ENCODE measurements around the gene BLM.

DNA sequence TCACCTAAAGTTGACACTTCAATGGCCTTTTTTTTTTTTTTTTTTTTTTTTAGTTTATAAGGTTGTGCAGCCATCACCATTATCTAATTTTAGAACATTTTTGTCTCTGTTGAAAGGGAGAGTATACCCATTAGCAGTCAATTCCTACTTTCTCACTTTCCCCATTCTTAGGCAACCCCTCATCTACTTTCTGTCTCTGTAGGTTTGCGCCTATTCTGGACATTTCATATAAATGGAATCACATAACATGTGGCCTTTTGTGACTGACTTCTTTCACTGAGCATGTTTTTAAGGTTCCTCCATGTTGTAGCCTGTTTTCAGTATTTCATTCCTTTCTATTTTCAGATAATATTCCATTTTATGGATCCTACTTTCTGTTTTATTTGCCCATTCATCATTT lies 56.3 kb downstream of the BLM start:
- TF ChIP-seq, protein P1, sequence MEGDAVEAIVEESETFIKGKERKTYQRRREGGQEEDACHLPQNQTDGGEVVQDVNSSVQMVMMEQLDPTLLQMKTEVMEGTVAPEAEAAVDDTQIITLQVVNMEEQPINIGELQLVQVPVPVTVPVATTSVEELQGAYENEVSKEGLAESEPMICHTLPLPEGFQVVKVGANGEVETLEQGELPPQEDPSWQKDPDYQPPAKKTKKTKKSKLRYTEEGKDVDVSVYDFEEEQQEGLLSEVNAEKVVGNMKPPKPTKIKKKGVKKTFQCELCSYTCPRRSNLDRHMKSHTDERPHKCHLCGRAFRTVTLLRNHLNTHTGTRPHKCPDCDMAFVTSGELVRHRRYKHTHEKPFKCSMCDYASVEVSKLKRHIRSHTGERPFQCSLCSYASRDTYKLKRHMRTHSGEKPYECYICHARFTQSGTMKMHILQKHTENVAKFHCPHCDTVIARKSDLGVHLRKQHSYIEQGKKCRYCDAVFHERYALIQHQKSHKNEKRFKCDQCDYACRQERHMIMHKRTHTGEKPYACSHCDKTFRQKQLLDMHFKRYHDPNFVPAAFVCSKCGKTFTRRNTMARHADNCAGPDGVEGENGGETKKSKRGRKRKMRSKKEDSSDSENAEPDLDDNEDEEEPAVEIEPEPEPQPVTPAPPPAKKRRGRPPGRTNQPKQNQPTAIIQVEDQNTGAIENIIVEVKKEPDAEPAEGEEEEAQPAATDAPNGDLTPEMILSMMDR (IDR thresholded peaks at IDR 0.05), result no peak
- no peak for TF ChIP-seq POLR2A (IDR thresholded peaks at IDR 0.05)
